HG02840 (cell line): ENCODE results near the gene TALDO1.

Experiments
- ATAC-seq: cut with Tn5 transposase; IDR thresholded peaks from one replicate; pipeline ENCODE4 v1.9.1; 2021; ENCODE audit warnings: mild to moderate bottlenecking, moderate library complexity, moderate number of reproducible peaks; ENCODE audit not compliant: unreplicated experiment, low FRiP score

The TALDO1 gene

GRCh38 chr11:813072-813455, 65.8 kb downstream of the TALDO1 start:
- no peak for ATAC-seq

GRCh38 chr11:813456-814096, 66.3 kb downstream of the TALDO1 start:
- no peak for ATAC-seq
